ENCODE measurements around the gene HOXD8. TPM values are rescaled to one million over a fixed set of nuclear protein-coding genes. Genes with fewer than 3 reads are reported as not detected.

HOXD8 gene
- total RNA-seq, 1 donor from 2014 or later = 1.1 TPM

- DNase-seq (ENCODE audit: low spot score) = no peak
- intact Hi-C loops (cut with DNase I) = no loop called here
Observed at GRCh38 chr2:176175709-176176607, 46.5 kb downstream of the HOXD8 start.

- intact Hi-C loops (cut with DNase I) = no loop called here
Observed at GRCh38 chr2:176177580-176178037, 48.1 kb downstream of the HOXD8 start.

GRCh38 chr2:176178038-176178756 is 48.7 kb downstream of the HOXD8 start:
- DNase-seq (ENCODE audit: low spot score) = no peak
- intact Hi-C loops (cut with DNase I) = no loop called here

More at GRCh38 chr2:176177580-176178037, 48.1 kb downstream of the HOXD8 start:
- no peak for DNase-seq (ENCODE audit: low spot score)

GRCh38 chr2:176178757-176179295 is 49.3 kb downstream of the HOXD8 start:
- intact Hi-C loops (cut with DNase I) = no loop called here

GRCh38 chr2:176181551-176181950 is 52.0 kb downstream of the HOXD8 start:
- no peak for DNase-seq (ENCODE audit: low spot score)
- intact Hi-C loops (cut with DNase I) = no loop called here

More at GRCh38 chr2:176178757-176179295, 49.3 kb downstream of the HOXD8 start:
- DNase-seq (ENCODE audit: low spot score) = no peak

Small RNA genes within 50 kb of the gene (microRNA-seq; reads per million reads assigned to microRNA genes)
- 3,657 reads per million, percentile 90 among the genes with 10 or more reads in this experiment for gene MIR10B

Other genes starting within 250 kb of the HOXD8 start
- gene LNPK, start 127.4 kb upstream of the HOXD8 start, total RNA-seq = 44.0 TPM
- gene EVX2, start 45.7 kb upstream of the HOXD8 start, total RNA-seq = not detected
- gene HOXD13, start 37.0 kb upstream of the HOXD8 start, total RNA-seq = not detected
- not detected for gene HOXD12, start 29.9 kb upstream of the HOXD8 start, total RNA-seq
- gene HOXD11, start 22.4 kb upstream of the HOXD8 start, total RNA-seq = not detected
- gene HOXD10, start 12.9 kb upstream of the HOXD8 start, total RNA-seq = 0.16 TPM
- not detected for gene HOXD9, start 7.0 kb upstream of the HOXD8 start, total RNA-seq
- gene HOXD4, start 21.8 kb downstream of the HOXD8 start, total RNA-seq = 0.70 TPM
- gene HOXD3, start 27.6 kb downstream of the HOXD8 start, total RNA-seq = 1.0 TPM
- gene HOXD1, start 59.0 kb downstream of the HOXD8 start, total RNA-seq = 0.59 TPM
- gene MTX2, start 139.7 kb downstream of the HOXD8 start, total RNA-seq = 44.1 TPM

All from cardiac septum (tissue), 1 donor.